HG03520 (cell line): ENCODE measurements around the gene E2F1.

Source experiments
- ATAC-seq: cut with Tn5 transposase; IDR thresholded peaks from one replicate; pipeline ENCODE4 v1.9.1; 2021; ENCODE audit warnings: mild to moderate bottlenecking, moderate library complexity; ENCODE audit not compliant: unreplicated experiment

Gene E2F1

GRCh38 chr20:33687993-33688937 lies 2.1 kb upstream of the E2F1 start:
- no peak for ATAC-seq

GRCh38 chr20:33687370-33687915 lies 1.3 kb upstream of the E2F1 start:
- ATAC-seq: no peak

DNA sequence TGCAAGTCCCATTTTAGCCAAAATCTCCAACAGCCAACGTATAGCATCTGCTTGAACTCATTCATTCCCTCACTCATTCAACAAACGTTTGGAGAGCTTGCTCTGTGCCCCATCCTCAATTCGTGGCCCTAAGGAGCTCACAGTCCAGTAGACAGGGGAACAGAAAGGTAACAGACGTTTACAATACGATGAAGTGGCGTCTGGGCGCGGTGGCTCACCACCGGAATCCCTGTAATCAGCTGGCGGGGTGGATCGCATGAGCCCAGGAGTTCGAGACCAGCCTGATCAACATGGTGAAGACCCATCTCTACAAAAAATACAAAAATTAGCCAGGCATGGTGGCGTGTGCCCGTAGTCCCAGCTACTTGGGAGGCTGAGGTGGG lies 790 bp upstream of the E2F1 start:
- ATAC-seq: no peak

DNA sequence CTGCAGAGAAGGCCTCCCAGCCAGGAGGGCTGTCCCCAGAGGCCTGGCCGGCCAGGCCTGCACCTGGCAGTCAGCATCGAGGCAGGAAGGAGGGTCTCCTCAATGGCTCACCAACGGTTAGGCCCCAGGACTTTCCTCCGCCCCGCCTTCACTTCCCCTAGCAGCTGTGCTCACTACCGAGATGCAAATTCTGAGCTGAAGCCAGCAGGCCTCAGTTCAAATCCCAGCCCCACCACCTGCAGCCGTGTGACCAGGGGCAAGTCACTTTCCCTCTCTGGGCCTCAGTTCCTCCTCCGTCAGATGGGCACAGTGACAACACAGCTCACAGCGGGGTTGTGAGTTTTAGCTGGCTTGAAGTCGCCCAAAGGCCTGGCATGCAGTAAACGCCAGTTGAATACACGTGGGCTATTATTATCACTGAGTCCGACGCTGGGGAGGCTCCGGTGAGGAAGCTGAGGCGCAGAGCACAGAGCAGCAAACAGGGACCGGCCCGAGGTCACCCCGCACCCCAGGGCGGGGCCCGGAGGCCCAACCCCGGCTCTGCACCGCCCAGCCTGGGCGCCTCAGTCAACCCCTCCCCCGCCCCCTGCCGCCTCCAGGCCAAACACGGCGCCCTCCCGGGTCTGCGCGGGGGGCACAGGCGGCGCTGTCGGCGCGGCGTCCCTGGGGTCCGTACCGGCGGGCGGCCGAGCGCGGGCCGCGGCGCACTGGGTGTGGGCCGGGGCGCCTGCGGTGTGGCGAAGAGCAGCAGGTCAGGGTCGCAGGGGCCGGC lies 671 bp downstream of the E2F1 start:
- ATAC-seq: peak; percentile 27

- ATAC-seq: no peak
These were observed 1.5 kb downstream of the E2F1 start for GRCh38 chr20:33684533-33685327.

GRCh38 chr20:33681728-33682353 lies 4.3 kb downstream of the E2F1 start:
- ATAC-seq: no peak

DNA sequence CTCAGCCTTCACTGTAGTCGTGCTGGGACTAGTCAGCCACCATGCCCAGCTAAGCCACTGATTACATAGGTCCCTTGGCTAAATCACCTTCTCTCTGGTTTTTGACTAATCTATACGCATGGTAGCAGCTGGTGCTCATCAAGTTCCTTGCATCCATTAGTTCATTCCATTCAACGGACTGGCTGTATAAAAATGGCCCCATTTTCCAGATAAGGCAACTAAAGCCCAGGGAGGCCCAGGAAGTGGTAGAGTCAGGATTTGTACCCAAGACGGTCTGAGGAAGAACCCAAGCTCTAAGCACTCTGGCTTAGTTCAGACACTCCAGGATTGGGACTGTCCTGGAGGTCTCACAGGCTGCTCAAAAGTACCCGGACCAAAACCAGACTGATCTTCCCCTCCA lies 4.9 kb downstream of the E2F1 start:
- ATAC-seq: no peak

GRCh38 chr20:33680686-33681085 lies 5.5 kb downstream of the E2F1 start:
- ATAC-seq: no peak

- ATAC-seq: no peak
These were observed 6.3 kb downstream of the E2F1 start for GRCh38 chr20:33679758-33680485.

- no peak for ATAC-seq
These were observed 8.0 kb downstream of the E2F1 start for GRCh38 chr20:33677991-33678702.

DNA sequence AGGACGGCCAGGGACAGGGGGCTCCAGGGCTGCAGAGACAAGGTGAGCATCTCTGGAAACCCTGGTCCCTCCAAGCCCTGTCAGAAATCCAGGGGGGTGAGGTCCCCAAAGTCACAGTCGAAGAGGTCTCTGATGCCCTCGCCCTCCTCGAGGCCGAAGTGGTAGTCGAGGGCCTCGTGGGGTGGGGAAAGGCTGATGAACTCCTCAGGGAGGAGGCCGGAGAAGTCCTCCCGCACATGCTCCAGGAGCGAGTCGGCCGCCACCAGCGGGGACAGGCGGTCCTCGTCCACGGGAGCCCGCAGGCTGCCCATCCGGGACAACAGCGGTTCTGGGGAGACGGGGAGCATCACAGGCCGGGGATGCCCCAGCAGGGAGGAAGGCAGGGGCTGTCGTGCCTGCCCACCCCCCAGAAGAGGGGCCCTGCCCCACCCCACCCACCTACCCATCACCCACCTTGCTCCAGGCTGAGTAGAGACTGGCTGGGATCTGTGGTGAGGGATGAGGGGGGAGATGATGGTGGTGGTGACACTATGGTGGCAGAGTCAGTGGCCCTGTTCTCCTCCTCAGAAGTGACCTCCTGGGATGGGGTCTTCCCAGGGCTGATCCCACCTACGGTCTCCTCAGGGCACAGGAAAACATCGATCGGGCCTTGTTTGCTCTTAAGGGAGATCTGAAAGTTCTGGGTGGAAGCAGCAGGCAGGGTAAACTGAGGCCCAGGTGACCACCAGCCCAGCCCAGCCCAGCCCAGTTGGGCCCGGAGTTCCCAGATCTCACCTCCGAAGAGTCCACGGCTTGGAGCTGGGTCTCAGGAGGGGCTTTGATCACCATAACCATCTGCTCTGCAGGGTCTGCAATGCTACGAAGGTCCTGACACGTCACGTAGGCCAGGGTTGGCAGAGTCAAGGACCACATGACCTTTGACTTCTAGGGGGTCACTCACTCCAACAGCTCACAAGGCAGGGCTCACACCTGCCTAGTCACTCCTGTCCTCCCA lies 9.2 kb downstream of the E2F1 start:
- ATAC-seq: no peak

DNA sequence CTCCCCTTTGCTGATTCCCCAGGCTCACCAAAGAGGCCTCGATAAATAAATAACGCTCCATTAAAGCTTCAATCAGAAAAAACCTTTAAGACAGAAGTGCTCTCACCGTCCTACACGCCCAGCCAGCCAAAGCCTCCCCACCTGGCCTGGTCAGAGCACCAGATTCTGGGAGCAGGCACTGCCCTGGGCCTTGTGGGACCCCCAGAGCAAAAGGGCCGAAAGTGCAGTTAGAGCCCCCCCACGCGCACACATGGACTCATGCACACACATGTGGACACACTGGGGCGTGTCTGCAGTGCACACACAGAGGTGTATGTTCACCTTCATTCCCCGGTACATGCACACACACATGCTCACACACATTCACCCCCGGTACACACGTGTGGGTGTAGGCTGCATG lies 10.1 kb downstream of the E2F1 start:
- no peak for ATAC-seq

- ATAC-seq: no peak
These were observed 10.8 kb downstream of the E2F1 start for GRCh38 chr20:33675136-33675959.

DNA sequence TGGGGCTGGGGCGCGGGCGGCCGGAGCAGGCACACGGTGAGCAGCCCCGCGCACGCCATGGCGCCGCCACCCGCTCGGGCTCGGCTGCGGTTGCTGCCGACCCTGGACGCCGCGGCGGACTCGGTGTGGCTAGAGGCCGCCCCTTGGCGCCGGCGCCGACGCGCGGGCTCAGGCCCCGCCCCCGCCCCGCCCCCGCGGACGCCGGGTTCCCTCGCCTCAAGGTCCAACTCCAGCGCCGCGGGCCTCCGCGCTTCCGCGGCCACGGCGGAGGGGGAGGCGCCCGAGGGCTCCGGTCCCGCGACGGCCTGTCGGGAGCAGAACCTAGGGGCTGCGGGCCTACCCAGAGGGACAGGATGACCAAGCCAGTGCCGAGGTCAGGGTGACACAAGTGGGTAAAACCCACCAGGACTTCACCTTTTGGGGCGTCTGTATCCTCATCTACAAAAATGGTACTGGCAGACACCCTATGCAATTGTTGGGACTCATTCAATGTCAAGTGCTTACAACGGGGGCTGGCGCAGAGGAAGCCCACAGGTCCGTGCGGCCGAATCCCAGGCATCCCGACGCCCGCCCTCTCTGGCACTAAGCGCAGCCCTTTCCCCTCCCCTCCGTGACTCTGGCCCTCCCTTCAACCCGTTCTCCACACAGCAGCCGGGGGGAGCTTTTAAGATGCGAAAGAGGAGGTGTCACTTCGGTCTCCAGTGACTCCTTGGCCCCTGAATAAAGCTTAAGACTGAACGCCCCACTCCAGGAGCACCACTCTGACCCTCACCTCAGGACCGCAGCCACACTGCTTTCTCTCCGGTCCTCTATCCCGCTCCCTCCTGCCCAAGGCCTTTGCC lies 11.7 kb downstream of the E2F1 start, which contains the start of gene NECAB3:
Gene NECAB3, minus strand, starts transcription at position 135 of the 842 bp plus-strand sequence. Its CDS starts 76 bp downstream, at position 59.
- ATAC-seq: no peak

DNA sequence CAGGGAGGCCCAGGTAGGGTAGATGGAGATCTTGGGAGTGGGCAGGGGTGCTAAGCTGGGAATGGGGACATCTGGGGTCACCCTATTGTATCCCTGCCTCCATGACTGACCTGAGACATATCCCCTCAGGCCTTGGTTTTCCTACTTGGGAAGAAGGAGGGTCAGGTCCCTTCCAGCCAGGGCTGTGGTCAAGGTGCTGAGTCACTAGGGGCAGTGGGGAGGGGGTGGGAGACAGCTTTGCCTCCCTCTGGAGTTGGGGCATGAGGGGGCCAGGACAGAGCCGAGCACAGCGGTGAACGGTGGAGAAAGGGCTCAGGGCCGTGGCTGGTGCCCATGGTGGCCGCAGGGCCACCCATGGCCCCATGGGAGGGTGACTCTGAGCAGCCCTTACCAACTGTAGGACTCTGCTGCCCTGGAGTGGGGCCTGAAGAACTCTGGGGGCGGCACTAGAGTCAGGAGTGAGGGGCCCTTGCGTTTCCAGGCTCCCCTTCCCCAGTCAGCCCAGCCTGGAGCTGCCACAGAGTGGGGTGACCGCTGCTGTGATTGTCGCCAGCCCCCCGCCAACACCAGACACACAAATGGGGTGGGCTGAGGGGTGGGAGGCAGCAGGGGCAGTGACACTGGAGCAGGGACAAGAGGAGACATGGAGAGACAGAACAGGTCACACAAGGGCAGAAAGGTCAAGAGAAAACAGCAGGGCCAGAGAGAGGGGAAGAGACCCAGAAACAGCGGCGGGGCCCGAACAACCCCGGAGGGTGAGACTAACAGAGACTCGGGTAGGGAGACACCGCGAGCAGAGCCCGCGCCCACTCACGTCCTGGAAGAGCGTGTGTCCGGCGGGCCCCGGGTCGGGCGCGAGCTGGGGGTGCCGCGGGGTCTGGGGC lies 12.5 kb downstream of the E2F1 start:
- no peak for ATAC-seq
